ENCODE results near the gene STAT2. TPM values are rescaled to one million over a fixed set of nuclear protein-coding genes. Genes with fewer than 3 reads are reported as not detected.

The STAT2 gene
- total and polyA plus RNA-seq, 9 of the 15 experiments (the other 6 are each of a cell fraction or from before 2014, with no cell fraction given), result 15.5 to 46.9 (median 40.1) TPM

DNA sequence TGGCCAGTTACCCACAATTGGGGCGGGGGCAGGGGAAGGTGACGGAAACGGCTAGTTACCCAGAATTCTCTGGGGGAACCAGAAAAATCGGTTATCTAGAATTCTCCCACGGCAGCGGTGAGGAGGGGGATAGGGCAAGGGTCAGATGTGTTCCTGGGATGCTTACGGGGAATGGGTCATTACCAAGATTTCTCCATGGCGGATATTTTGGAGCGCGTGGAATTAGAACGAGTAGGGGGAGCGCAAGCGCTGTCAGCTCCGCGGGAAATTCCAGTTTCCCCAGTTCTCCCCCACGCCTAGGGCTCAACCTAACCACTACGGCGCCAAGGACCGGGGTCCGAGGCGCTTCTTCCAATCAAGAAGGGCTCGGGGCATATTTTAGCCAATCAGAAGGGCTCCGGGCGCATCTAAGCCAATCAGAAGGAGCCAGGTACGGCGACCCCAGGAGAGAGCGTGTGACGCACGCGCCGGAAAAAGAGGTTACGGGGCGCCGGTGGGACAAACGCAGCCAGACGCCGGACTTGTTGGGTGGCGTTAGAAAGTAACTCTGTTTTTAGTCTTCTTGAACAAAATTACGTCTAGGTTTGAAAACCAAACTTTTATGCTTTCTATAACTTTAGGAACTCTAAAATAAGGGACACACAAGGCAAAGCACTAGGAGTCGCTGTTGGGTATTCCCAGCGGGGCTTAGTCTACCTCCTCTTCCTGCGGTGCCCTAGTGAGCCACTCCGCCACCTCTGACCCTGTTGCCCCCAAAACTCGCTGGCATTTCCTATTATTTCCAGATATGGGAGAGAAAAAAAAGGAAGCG is 26.0 kb downstream of the STAT2 start, which contains the start of gene PAN2 (continued):
- TF ChIP-seq ZKSCAN8 (CRISPR knock-in tag; IDR thresholded peaks at IDR 0.05), result peak; percentile 79; the same call in 1 of the 2 replicates
- TF ChIP-seq TAF1 (IDR thresholded peaks at IDR 0.05; ENCODE audit: control insufficient read depth, extremely low read depth, insufficient read depth, low read length, severe bottlenecking), result peak; percentile 81
- TF ChIP-seq CXXC5 (CRISPR knock-in tag; IDR thresholded peaks at IDR 0.05), result peak; percentile 94
- TF ChIP-seq BHLHE40 (IDR thresholded peaks at IDR 0.05; ENCODE audit: low read length), result peak; percentile 34; the same call in 1 of the 2 replicates
- TF ChIP-seq BCOR (IDR thresholded peaks at IDR 0.05), result no peak
- TF ChIP-seq, protein P1, sequence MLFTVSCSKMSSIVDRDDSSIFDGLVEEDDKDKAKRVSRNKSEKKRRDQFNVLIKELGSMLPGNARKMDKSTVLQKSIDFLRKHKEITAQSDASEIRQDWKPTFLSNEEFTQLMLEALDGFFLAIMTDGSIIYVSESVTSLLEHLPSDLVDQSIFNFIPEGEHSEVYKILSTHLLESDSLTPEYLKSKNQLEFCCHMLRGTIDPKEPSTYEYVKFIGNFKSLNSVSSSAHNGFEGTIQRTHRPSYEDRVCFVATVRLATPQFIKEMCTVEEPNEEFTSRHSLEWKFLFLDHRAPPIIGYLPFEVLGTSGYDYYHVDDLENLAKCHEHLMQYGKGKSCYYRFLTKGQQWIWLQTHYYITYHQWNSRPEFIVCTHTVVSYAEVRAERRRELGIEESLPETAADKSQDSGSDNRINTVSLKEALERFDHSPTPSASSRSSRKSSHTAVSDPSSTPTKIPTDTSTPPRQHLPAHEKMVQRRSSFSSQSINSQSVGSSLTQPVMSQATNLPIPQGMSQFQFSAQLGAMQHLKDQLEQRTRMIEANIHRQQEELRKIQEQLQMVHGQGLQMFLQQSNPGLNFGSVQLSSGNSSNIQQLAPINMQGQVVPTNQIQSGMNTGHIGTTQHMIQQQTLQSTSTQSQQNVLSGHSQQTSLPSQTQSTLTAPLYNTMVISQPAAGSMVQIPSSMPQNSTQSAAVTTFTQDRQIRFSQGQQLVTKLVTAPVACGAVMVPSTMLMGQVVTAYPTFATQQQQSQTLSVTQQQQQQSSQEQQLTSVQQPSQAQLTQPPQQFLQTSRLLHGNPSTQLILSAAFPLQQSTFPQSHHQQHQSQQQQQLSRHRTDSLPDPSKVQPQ (CRISPR knock-in tag; IDR thresholded peaks at IDR 0.05; ENCODE audit: borderline replicate concordance), result no peak
- TF ChIP-seq, protein P2, sequence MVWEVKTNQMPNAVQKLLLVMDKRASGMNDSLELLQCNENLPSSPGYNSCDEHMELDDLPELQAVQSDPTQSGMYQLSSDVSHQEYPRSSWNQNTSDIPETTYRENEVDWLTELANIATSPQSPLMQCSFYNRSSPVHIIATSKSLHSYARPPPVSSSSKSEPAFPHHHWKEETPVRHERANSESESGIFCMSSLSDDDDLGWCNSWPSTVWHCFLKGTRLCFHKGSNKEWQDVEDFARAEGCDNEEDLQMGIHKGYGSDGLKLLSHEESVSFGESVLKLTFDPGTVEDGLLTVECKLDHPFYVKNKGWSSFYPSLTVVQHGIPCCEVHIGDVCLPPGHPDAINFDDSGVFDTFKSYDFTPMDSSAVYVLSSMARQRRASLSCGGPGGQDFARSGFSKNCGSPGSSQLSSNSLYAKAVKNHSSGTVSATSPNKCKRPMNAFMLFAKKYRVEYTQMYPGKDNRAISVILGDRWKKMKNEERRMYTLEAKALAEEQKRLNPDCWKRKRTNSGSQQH (CRISPR knock-in tag; IDR thresholded peaks at IDR 0.05), result no peak
- TF ChIP-seq ARHGAP35 (IDR thresholded peaks at IDR 0.05; ENCODE audit: partially characterized antibody), result no peak
- TF ChIP-seq ATF1 (CRISPR knock-in tag; IDR thresholded peaks at IDR 0.05), result 0 out of 2 replicates have a peak, but pooled peaks have one; percentile 39
- TF ChIP-seq ATF1 (tag; IDR thresholded peaks at IDR 0.05), result peak; percentile 97
- TF ChIP-seq SMAD4 (CRISPR knock-in tag; conservative IDR thresholded peaks at IDR 0.05), result peak; percentile 67
- peak; percentile 58 for TF ChIP-seq SP1 (CRISPR knock-in tag; IDR thresholded peaks at IDR 0.05)
- TF ChIP-seq ZNF589 (CRISPR knock-in tag; IDR thresholded peaks at IDR 0.05; ENCODE audit: low read depth), result peak; percentile 91
- TF ChIP-seq MCM7 (IDR thresholded peaks at IDR 0.05), result no peak
- TF ChIP-seq ZNF124 (CRISPR knock-in tag; IDR thresholded peaks at IDR 0.05), result no peak
- TF ChIP-seq, protein P3, sequence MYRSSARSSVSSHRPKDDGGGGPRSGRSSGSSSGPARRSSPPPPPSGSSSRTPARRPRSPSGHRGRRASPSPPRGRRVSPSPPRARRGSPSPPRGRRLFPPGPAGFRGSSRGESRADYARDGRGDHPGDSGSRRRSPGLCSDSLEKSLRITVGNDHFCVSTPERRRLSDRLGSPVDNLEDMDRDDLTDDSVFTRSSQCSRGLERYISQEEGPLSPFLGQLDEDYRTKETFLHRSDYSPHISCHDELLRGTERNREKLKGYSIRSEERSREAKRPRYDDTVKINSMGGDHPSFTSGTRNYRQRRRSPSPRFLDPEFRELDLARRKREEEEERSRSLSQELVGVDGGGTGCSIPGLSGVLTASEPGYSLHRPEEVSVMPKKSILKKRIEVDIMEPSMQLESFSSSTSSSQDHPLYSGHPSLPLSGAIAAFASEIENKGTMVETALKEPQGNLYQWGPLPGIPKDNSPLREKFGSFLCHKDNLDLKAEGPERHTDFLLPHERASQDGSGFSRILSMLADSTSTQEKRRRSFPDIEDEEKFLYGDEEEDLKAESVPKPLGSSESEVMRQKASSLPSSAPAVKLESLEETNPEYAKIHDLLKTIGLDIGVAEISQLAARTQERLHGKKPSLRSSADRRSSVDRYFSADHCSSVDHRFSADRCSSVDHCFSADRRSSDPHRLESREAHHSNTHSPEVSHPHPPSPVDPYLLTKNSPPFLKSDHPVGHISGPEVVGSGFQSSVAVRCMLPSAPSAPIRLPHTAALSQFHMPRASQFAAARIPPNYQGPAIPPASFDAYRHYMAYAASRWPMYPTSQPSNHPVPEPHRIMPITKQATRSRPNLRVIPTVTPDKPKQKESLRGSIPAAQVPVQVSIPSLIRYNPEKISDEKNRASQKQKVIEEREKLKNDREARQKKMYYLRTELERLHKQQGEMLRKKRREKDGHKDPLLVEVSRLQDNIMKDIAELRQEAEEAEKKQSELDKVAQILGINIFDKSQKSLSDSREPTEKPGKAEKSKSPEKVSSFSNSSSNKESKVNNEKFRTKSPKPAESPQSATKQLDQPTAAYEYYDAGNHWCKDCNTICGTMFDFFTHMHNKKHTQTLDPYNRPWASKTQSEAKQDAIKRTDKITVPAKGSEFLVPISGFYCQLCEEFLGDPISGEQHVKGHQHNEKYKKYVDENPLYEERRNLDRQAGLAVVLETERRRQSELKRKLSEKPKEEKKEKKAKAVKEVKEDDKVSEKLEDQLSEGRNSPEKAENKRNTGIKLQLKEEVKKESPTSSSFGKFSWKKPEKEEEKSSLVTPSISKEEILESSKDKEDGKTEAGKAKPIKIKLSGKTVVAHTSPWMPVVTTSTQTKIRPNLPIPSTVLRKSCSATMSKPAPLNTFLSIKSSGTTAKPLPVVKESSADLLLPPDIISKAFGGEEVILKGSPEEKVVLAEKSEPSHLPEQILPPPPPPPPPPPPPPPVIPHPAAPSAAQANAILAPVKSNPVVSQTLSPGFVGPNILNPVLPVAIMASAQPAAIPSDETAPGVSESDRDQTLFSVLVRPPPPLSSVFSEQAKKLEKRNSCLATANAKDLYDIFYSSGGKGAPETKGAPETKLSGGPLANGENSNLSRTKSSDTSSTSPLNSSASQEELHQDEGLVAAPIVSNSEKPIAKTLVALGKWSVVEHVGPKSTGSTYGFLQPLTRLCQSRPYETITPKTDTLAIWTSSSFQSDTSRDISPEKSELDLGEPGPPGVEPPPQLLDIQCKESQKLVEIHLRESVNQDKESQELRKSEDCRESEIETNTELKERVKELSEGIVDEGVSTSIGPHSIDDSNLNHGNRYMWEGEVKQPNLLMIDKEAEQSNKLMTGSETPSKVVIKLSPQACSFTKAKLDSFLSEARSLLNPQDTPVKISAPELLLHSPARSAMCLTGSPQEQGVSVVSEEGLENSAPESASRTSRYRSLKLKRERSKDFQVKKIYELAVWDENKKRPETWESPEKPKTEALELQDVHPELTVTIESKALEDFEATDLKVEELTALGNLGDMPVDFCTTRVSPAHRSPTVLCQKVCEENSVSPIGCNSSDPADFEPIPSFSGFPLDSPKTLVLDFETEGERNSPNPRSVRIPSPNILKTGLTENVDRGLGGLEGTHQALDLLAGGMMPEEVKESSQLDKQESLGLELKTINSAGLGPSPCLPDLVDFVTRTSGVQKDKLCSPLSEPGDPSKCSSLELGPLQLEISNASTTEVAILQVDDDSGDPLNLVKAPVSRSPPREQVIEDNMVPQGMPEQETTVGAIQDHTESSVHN (IDR thresholded peaks at IDR 0.05; ENCODE audit: borderline replicate concordance in 1 of 2, low read depth in 1 of 2), result no peak

Data from K562 (cell line).